ENCODE results near the gene USP38. TPM values are rescaled to one million over a fixed set of nuclear protein-coding genes. Genes with fewer than 3 reads are reported as not detected.
"Not testable (repeated sequence)": the region's sequence is repeated elsewhere in the genome, so short reads cannot be mapped to it uniquely, and the experiment has no call there.

Gene USP38, protein sequence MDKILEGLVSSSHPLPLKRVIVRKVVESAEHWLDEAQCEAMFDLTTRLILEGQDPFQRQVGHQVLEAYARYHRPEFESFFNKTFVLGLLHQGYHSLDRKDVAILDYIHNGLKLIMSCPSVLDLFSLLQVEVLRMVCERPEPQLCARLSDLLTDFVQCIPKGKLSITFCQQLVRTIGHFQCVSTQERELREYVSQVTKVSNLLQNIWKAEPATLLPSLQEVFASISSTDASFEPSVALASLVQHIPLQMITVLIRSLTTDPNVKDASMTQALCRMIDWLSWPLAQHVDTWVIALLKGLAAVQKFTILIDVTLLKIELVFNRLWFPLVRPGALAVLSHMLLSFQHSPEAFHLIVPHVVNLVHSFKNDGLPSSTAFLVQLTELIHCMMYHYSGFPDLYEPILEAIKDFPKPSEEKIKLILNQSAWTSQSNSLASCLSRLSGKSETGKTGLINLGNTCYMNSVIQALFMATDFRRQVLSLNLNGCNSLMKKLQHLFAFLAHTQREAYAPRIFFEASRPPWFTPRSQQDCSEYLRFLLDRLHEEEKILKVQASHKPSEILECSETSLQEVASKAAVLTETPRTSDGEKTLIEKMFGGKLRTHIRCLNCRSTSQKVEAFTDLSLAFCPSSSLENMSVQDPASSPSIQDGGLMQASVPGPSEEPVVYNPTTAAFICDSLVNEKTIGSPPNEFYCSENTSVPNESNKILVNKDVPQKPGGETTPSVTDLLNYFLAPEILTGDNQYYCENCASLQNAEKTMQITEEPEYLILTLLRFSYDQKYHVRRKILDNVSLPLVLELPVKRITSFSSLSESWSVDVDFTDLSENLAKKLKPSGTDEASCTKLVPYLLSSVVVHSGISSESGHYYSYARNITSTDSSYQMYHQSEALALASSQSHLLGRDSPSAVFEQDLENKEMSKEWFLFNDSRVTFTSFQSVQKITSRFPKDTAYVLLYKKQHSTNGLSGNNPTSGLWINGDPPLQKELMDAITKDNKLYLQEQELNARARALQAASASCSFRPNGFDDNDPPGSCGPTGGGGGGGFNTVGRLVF
- total RNA-seq = 10 to 100 TPM; 28.8 to 28.9 TPM
- 20.0 TPM for polyA plus RNA-seq

DNA sequence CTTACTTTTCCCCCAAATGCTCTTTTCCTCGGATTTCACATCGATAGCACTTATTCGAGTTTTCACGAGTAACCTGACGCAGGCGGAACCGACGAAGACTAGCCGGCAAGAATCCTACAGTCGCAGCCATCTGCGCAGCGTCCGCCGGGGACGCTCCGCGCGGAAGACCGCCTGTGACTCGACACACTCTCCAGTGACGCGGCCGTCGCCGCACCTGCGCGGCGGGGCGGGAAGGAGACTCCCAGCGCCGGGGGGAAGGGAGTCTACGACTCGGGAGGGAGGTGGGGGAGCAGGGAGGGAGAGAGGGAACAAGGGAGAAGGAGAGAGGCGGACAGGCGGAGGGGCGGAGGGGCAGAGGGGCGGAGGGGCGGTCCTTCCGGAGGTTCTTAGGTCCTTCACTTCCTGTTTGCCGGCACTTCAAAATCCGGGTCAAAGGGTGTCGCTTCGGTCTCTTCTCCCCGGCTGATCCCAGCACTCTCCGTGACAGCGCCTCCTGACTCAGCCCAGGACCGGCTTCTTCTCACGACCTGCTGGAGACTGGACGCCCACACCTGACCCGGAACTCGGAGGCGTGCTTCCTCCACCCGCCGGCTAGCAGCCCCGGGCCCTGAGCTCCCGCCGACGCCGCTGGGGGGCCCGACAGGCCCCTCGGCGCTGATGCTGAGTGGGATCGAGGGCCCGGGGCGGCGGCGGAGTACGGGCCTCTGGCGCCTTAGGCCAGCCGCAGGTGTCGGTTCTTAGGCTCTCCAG, at the start of gene USP38:
Gene USP38 (plus strand): TSS at position 415 of the 750 bp plus-strand sequence. CDS start 534 bp downstream, outside the sequence.
- Mint-ChIP-seq H3K36me3 (peaks cover 0 to 36% (median 4%) of the 10 kb centered on the region in 3 donors), H3K27me3 (no peaks in the 10 kb centered on the region), H3K4me1 (peaks cover 63 to 82% (median 68%) of the 10 kb centered on the region in 3 donors), H3K9me3 (no peaks in the 10 kb centered on the region), H3K27ac (peak within 1 kb of the TSS; percentile 93 to 99 (median 97)), H3K4me3 (peak within 1 kb of the TSS; percentile 88 to 95 (median 93))
- CTCF ChIA-PET = no interaction called here
- H3K4me3 ChIP-seq (ENCODE audit: low read length) = peak within 1 kb of the TSS; percentile 80
- POLR2A ChIA-PET = no interaction called here
- peak; percentile 78 to 90 (median 83) for DNase-seq
- no peaks in the 10 kb centered on the region for H3K36me3 ChIP-seq (ENCODE audit: insufficient read depth, low read length)
- peaks cover 42% of the 10 kb centered on the region for H3K4me1 ChIP-seq (ENCODE audit: insufficient read depth, low read length)
- no peaks in the 10 kb centered on the region for H3K27me3 ChIP-seq (ENCODE audit: insufficient read depth, low read length, poor library complexity, severe bottlenecking)
- peak within 1 kb of the TSS; percentile 82 for H3K27ac ChIP-seq (ENCODE audit: low read depth, low read length)
- H3K9me3 ChIP-seq (ENCODE audit: low read length) = no peaks in the 10 kb centered on the region

DNA sequence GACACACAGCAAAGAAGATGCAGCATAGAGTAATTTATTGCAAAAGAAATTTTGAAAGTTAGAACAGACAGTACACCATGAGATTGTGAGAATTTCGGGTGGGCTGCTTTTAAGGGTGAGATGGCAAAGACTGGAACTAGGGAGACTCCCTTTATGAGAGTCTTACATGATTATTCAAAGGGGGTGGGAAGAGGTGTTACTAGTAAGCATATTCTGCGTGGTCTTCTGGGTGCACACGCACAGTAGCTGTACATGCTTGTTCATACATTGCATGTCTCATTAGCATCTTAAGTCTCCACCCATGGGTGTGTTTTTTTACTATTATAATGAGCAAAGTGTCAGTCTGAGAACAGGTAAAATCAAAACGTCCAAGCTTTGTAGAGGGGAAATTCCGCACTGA, 49.4 kb upstream of the USP38 start:
- ChIA-PET POLR2A (no interaction called here), CTCF (interaction anchor here (0.8 kb wide), 1 partner anchor 116 kb away, joined by 3 read pairs; no protein-coding TSS in a partner anchor)
- Mint-ChIP-seq H3K4me3 (no peak overlapping the region), H3K36me3 (no peaks in the 10 kb centered on the region), H3K9me3 (peaks cover 0 to 4% (median 0%) of the 10 kb centered on the region in 5 donors), H3K27ac (no peak overlapping the region), H3K4me1 (no peaks in the 10 kb centered on the region), H3K27me3 (no peaks in the 10 kb centered on the region)
- no peak overlapping the region for H3K27ac ChIP-seq (ENCODE audit: low read depth, low read length)
- H3K4me1 ChIP-seq (ENCODE audit: insufficient read depth, low read length) = no peaks in the 10 kb centered on the region
- no peaks in the 10 kb centered on the region for H3K9me3 ChIP-seq (ENCODE audit: low read length)
- no peak overlapping the region for H3K4me3 ChIP-seq (ENCODE audit: low read length)
- H3K27me3 ChIP-seq (ENCODE audit: insufficient read depth, low read length, poor library complexity, severe bottlenecking) = no peaks in the 10 kb centered on the region
- DNase-seq = no peak
- no peaks in the 10 kb centered on the region for H3K36me3 ChIP-seq (ENCODE audit: insufficient read depth, low read length)

DNA sequence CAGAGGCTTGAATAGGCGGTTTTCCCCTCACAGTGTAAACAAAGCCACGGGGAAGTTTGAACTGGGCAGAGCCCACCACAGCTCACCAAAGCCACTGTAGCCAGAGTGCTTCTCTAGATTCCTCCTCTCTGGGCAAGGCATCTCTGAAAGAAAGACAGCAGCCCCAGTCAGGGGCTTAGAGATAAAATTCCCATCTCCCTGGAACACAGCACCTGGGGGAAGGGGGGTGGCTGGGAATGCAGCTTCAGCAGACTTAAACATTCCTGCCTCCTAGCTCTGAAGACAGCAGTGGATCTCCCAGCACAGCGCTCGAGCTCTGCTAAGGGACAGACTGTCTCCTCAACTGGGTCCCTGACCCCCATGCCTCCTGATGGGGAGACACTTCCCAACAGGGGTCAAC, 44.0 kb upstream of the USP38 start:
- H3K9me3 ChIP-seq (ENCODE audit: low read length) = no peaks in the 10 kb centered on the region
- POLR2A ChIA-PET = no interaction called here
- Mint-ChIP-seq H3K4me1 (no peaks in the 10 kb centered on the region), H3K27me3 (peaks cover 3 to 4% of the 10 kb centered on the region in 2 donors), H3K4me3 (no peak overlapping the region), H3K27ac (no peak overlapping the region), H3K9me3 (peaks cover 17 to 49% (median 40%) of the 10 kb centered on the region in 5 donors), H3K36me3 (peaks cover 0 to 15% (median 4%) of the 10 kb centered on the region in 3 donors)
- no peak for DNase-seq
- CTCF ChIA-PET = no interaction called here
- H3K27me3 ChIP-seq (ENCODE audit: insufficient read depth, low read length, poor library complexity, severe bottlenecking) = no peaks in the 10 kb centered on the region
- H3K4me1 ChIP-seq (ENCODE audit: insufficient read depth, low read length) = no peaks in the 10 kb centered on the region
- H3K4me3 ChIP-seq (ENCODE audit: low read length) = no peak overlapping the region
- H3K36me3 ChIP-seq (ENCODE audit: insufficient read depth, low read length) = no peaks in the 10 kb centered on the region
- H3K27ac ChIP-seq (ENCODE audit: low read depth, low read length) = no peak overlapping the region

DNA sequence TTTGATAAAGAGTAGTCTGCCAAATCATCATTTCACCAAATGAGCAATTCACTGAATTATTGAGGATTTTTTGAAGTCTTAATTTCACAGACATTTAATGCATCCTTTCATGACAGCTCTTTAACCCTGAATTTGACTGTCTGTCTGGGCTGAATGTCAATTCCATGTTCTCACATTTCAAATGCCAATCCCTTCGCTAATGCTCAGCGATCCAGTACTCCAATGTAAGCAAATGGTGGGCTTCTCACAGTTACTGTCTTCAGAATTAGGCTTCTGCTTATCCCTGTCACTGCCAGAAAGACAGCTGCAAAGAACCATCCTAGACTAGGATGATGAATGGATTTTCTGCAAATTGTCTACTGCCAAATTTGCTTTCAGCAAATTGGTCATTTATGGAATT, 36.2 kb upstream of the USP38 start:
- Mint-ChIP-seq H3K27ac (no peak overlapping the region), H3K27me3 (peaks cover 0 to 2% of the 10 kb centered on the region in 2 donors), H3K4me1 (no peaks in the 10 kb centered on the region), H3K9me3 (peaks cover 50 to 86% (median 77%) of the 10 kb centered on the region in 5 donors), H3K36me3 (peaks cover 0 to 9% (median 1%) of the 10 kb centered on the region in 3 donors), H3K4me3 (no peak overlapping the region)
- Histone ChIP-seq H3K4me3 (ENCODE audit: low read length) (no peak overlapping the region), H3K27ac (ENCODE audit: low read depth, low read length) (no peak overlapping the region), H3K9me3 (ENCODE audit: low read length) (peaks cover 5% of the 10 kb centered on the region), H3K36me3 (ENCODE audit: insufficient read depth, low read length) (no peaks in the 10 kb centered on the region), H3K4me1 (ENCODE audit: insufficient read depth, low read length) (no peaks in the 10 kb centered on the region), H3K27me3 (ENCODE audit: insufficient read depth, low read length, poor library complexity, severe bottlenecking) (no peaks in the 10 kb centered on the region)
- ChIA-PET CTCF (no interaction called here), POLR2A (no interaction called here)
- DNase-seq = no peak

DNA sequence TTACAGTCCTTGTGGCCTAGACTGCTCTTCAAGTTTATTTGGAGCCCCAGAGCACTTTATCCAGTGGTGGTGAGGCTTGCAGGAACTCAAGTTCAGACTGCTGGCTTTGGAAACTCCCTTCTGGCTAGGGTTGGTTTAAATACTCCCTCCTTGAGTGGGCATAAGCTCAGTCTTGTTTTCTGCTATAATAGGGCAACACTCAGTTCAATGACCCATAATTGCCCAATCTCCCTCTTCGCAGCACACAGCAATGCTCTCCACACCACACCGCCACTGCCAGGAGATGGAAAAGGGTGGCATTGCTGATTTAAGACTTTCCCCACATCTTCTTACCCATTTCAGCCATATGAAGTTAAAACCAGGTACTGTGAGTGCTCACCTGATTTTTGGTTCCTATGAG, 27.9 kb upstream of the USP38 start:
- no peak for DNase-seq
- Histone ChIP-seq H3K27ac (ENCODE audit: low read depth, low read length) (no peak overlapping the region), H3K4me3 (ENCODE audit: low read length) (no peak overlapping the region), H3K36me3 (ENCODE audit: insufficient read depth, low read length) (no peaks in the 10 kb centered on the region), H3K9me3 (ENCODE audit: low read length) (no peaks in the 10 kb centered on the region), H3K27me3 (ENCODE audit: insufficient read depth, low read length, poor library complexity, severe bottlenecking) (no peaks in the 10 kb centered on the region), H3K4me1 (ENCODE audit: insufficient read depth, low read length) (no peaks in the 10 kb centered on the region)
- Mint-ChIP-seq H3K36me3 (peaks cover 0 to 45% (median 1%) of the 10 kb centered on the region in 3 donors), H3K27me3 (no peaks in the 10 kb centered on the region), H3K4me1 (no peaks in the 10 kb centered on the region), H3K27ac (no peak overlapping the region), H3K9me3 (peaks cover 41 to 63% (median 54%) of the 10 kb centered on the region in 5 donors), H3K4me3 (no peak overlapping the region)
- ChIA-PET POLR2A (no interaction called here), CTCF (no interaction called here)

DNA sequence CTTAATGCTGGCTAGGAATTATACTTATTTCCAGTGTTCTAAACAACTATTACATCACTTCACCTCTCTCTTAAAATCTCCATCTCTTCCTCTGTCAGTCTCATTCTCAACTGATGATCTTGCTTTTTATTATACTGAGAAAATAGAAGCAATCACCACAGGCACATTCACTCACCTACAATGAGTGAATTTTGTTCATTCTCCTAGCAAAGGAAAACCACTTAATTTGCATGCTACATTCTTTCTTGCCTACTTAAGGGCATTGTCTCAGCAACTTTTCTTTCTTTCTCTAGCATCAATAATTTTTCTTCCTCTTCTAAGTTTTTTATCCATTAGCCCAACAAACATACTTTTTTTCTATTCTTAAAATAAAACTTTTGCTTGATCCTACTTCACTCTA, 21.1 kb upstream of the USP38 start:
- peaks cover 0 to 12% (median 4%) of the 10 kb centered on the region in 5 donors for H3K9me3 Mint-ChIP-seq
- Histone ChIP-seq H3K27ac (ENCODE audit: low read depth, low read length) (no peak overlapping the region), H3K27me3 (ENCODE audit: insufficient read depth, low read length, poor library complexity, severe bottlenecking) (no peaks in the 10 kb centered on the region), H3K4me1 (ENCODE audit: insufficient read depth, low read length) (no peaks in the 10 kb centered on the region), H3K36me3 (ENCODE audit: insufficient read depth, low read length) (no peaks in the 10 kb centered on the region), H3K4me3 (ENCODE audit: low read length) (no peak overlapping the region), H3K9me3 (ENCODE audit: low read length) (no peaks in the 10 kb centered on the region)
- no peak overlapping the region for H3K27ac Mint-ChIP-seq
- no peak for DNase-seq
- H3K4me3 Mint-ChIP-seq = no peak overlapping the region
- peaks cover 3 to 27% (median 5%) of the 10 kb centered on the region in 3 donors for H3K36me3 Mint-ChIP-seq
- POLR2A ChIA-PET = no interaction called here
- peaks cover 0 to 2% of the 10 kb centered on the region in 2 donors for H3K27me3 Mint-ChIP-seq
- CTCF ChIA-PET = no interaction called here
- no peaks in the 10 kb centered on the region for H3K4me1 Mint-ChIP-seq

DNA sequence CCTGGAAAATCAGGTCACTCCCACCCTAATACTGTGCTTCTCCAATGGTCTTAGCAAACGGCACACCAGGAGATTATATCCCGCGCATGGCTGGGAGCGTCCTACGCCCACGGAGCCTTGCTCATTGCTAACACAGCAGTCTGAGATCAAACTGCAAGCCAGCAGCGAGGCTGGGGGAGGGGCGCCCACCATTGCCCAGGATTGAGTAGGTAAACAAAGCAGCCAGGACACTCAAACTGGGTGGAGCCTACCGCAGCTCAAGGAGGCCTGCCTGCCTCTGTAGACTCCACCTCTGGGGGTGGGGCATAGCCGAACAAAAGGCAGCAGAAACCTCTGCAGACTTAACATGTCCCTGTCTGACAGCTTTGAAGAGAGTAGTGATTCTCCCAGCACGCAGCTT, 18.0 kb upstream of the USP38 start:
- H3K27ac Mint-ChIP-seq; H3K27me3 Mint-ChIP-seq; H3K4me3 Mint-ChIP-seq; H3K4me3 ChIP-seq (ENCODE audit: low read length); H3K9me3 ChIP-seq (ENCODE audit: low read length); CTCF ChIA-PET; H3K4me1 Mint-ChIP-seq; H3K4me1 ChIP-seq (ENCODE audit: insufficient read depth, low read length); H3K9me3 Mint-ChIP-seq; H3K27ac ChIP-seq (ENCODE audit: low read depth, low read length); POLR2A ChIA-PET; H3K27me3 ChIP-seq (ENCODE audit: insufficient read depth, low read length, poor library complexity, severe bottlenecking); H3K36me3 ChIP-seq (ENCODE audit: insufficient read depth, low read length); DNase-seq: not testable (repeated sequence)
- H3K36me3 Mint-ChIP-seq = peaks cover 3 to 21% (median 3%) of the 10 kb centered on the region in 3 donors

All from CD8-positive, alpha-beta memory T cell (primary cell).